ENCODE results near the gene PAX5.
"Not testable (repeated sequence)": the region's sequence is repeated elsewhere in the genome, so short reads cannot be mapped to it uniquely, and the experiment has no call there.

The PAX5 gene

DNA sequence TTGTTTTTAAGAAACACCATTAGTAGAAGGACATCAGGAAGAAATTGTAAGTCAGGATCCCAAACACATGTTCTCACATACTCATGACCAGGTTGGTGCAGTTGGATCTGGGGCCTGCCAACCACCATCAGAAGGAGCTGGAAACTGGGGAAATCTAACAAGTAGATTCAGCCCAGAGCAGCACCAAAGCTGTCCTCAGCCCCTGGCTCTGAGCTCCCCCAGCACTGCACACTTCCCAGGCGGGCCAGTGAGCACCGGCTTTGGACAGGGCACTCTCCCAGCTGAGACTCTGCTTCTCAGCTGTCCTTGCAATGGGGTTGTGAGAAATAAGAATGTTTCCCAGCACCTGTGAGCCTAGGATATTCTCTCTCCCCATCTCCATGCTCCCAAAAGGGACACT is 162.5 kb downstream of the PAX5 start:
- DNase-seq: no peak

DNA sequence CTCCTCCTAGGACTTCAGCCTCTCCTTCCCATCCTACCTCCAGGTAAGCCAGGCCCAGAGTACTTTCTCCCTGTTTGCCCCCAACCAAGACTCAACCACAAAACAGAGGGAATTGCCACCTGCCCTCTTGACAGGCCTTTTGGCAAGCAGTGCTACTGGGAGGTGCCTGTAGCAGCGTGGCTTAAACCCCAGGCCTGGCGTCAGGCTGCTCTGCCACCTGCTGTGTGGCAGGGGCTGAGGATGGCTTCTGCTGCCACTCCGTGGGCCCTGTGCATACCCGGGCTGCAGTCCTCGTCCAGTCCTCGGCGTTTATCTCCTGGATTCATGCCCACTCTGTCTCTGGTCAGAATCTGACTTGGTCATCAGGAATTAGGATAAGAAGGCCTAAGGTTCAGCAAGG is 163.1 kb downstream of the PAX5 start:
- DNase-seq: no peak

DNA sequence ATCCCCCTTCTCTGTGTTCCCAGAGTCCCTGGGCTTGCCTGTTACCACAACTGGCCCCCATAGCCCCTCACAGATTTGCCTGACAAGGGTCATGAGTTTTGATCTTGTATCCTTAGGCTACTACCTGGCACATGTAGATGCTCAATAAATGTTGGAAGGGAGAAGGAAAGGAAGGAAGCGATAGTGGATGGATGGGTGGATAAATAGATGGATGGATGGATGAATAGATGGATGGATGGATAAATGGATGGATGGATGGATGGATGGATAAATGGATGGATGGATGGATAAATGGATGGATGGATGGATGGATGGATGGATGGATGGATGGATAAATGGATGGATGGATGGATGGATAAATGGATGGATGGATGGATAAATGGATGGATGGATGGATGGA is 164.5 kb downstream of the PAX5 start:
- DNase-seq: not testable (repeated sequence)

DNA sequence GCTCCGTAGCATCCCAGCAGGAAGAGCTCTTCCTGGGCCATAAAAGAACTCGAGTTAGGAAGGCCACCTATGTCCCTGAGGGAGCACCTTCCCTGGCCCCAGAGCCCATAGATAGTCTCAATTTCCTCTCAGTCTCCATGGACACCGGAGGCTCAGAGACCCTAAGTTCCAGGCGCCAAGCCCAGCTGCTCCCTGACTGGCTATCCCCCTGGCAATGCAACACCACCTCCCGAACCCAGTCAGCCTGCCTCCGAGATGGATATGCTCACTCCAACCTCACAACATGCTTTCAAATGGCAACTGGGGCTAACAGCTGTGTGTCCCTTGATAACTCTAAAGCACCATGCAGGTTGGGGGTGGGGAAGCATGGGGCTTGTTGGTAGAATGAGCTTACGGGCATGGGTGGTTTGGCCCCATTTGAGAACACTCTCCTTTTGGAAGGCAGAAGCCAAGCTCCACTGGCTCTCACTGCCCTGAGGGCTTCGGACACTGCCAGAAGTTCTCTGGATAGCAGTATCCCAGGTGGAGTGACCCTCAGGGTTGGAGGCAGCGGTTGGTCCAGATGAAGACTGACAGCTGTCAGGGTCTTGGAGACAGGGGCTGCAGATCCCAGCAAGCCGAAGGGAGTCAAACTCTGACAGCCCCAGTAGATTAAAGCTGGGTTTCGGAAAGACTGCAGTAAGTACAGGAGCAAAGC is 165.3 kb downstream of the PAX5 start:
- DNase-seq: no peak

DNA sequence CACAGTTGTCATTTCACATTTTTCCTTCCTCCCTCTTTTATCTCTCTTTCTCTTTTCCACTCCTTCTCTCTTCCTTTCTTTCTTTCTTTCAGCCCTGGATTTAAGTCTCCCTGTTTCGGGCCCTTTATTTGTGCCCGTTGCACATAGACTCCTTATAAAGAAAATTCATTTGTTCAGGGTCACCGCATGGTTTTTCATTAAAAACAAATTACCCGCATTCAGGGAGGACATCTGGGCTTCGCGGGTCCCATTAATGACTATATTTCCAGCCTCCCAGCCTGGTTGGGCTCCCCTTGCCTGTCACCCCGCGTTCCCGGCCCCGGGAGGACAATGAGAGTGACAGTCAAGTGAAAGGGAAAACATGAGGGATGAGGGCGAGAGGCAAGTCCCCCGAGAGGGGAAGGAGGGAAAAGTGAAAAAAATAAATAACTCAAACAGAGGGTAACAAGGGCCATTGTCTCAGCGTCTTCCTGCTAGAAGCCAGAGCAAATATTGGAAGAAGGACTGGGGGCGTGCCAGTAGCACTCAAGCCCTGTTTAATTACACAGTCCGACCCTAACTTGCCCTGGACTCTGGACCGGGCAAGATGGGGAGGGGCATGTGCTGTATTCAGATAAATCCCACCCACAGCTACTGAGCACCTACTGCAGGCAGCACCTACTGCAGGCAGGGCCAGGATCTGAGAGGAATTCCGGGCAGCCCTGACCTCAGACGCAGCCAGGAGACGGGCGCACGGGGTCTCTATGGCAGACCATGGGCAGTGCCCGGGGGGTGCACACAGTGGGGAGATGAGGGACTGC is 166.2 kb downstream of the PAX5 start:
- no peak for DNase-seq

DNA sequence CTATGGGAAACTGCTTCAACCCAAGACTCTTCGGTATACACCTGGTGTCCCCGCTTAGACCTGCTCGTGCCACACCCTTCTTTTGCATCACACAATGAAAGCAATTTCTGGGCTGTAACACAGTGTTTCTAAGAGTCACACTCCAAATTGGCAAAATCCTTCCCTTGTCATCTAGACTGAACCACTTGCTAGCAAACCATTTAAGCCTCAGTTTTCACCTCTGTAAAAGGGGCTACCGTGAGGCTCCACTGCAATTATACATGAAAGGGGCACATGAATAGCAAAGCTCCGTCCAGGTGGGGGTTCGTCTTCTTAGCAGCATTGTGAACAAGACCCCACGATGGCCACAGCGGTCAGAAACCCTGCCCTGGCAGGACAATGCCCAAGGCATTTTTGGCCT is 166.8 kb downstream of the PAX5 start:
- no peak for DNase-seq

DNA sequence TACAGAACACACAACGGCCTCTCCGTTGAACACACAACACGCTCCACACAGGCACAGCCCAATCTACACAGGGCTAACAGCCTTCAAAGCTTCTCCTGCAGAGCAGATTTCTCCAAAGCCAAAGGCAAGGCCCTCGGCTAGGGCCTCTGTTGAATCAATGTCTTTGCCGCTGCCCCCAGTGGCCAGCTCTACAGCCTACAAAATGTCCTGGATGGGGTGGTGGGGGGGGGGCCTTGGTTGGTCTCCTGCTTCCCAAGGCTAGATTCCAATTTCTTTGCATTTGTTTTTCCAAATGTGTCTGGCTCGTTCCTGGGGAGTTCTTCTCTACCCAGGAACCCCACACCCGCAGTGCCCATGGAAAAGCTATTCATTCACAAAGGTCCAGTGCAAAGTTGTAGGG is 167.2 kb downstream of the PAX5 start:
- DNase-seq: no peak

DNA sequence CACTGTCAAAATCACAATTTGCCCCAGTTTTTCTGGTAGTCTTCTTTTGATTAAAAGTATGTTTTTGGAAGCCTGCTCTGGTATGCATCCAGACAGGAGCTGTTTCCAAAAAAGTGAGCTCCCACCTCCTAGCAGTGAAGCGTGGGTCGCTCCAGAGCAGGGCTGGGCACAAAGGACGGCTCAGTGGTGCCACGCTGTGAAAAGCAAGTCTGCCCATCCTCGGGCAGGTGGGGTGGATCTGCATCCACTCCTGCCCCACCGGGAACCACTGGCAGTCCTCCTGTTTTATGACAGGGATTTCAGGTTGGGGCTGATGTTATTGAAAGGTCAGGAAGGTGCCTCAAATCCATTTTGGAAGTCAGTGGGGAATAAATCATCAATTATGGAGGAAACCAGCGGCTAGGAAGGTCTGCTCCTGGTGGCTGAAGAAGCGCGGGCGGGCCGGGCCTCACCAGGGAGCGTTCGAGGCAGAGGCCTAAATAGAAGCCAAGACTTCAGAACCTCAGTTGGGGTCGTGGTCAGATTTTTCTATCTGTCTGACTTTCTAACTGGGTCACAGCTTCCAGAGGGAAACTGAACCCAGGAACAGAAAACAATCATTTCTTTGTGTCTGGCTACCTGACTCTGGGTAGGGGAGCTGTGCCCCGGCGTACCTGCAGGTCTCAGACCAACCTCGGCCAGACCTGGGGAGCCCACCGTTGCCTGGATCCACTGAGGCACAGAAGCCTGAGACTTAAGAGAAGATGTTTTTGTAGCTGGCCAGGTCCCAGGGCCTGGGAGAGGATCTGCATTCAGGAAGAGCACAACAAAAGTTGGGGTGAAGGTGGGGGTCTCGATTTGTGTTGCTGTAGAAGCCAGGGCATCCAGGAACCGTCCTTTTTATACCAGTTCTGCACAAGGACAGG is 168.1 kb downstream of the PAX5 start:
- DNase-seq: no peak

DNA sequence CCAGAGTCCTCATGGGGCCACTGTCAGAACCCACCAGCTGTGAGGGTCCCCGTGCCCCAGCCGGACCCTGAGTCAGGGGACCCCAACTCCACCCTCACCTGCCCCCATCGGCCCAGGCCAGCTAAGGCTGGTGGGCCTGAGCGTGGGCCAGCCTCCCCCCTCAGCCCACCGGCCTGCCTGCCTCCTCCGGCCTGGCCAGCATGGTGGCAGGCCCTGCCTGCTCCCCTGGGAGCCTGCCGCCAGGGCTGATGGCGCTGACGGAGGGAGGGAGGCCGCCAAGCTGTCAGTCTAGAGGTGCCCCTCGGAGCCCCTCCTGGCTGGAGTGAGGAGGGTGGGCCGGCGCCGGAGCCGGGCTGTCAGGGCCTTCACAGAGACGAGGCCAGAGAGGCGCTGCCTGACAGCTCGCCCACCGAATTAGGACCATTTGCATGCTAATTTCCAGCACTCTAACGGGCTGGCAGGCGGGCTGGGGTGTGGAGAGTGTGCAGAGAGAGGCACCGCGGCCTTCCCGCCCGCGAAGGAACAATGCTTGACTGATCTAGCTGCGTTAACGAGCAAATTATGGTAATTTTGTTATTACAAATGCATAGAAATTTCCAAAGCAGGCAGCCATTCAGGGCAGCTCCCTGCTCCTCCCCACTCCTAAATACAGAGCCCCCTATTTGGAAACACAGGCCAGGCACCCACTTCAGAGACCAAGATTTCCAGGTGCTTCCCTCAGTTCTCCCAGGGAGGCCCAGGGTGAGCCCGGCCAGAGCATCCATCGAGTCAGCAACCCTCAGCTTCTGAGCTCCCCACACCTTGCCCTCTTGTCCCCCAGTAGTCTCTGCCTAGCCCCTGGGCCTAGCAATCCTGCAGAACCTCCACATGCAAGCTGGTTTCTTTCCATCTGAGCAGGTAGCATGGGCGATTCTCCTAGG is 169.3 kb downstream of the PAX5 start:
- no peak for DNase-seq

DNA sequence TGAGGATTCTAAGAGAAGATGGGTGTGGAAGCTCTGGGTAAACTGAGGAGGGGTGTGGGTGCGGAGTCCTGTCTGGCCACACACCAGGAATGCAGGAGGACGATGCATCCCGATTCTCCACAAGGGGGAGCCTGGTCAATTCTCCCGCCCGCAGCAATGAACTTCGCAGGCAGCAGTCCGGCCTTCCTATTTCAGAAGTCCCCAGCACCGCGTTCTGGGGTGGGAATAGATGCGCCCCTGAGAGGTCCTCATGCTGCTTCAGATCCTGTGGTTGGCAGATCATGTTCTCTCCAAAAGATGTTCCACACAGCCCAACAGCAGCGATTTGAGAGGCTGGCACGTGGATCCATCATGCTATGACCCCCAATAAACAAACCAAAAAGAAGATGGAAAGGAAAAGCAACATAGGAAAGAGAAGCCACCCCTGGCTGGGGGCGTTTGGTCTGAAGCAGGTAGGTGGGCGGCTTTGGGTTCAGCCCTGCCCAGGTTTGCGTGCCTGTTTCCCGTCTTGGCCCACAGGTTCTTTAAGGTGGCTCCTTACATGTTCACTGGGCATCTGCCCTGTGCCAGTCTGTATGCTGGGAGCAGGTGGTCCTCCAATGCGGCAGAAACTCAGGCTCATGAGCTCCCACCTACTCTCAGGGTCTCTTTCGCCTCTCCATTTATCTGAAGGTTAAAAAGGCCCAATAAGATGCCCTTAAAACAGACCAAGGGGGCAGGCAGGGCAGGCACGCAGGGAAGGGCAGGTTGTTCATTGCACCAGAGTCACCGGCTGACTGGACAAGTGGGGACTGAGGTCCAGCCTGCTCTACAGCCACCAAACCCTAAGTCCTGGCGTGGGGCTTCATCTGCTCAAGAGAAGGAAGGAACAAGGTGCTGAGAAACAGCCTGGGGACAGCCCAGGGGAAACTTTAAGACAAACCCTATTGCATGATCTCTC is 171.6 kb downstream of the PAX5 start:
- no peak for DNase-seq

DNA sequence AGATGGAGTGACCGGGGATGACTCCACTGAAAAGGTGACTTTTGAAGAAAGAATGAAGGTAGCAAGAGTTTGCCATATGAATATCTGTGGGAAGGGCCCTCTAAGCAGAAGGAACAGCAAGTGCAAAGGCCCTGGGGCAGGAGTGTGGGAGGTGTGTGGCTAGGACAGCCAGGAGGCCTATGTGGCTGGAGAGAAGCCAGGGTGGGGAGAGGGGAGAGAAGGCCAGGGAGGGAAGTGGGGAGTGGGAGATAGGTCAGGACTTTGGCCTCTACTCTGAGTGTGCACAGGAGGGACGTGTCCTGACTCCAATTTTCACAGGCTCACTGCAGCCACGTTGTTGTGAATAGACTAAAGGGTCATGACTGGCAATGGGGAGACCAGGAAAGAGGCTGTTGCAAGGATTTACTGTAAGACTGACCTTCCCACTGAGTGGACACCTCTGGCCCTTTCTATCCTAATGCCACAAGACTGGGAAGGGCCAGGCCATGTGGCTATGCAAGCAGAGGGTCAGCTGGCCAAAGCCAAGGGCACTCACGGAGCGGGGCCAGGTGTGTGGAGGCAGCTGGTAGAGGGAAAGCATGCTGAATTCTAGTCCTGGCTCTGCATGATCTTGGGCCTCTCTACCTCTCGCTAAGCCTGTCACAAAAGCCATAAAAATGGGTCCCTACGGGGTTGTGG is 172.4 kb downstream of the PAX5 start:
- no peak for DNase-seq

DNA sequence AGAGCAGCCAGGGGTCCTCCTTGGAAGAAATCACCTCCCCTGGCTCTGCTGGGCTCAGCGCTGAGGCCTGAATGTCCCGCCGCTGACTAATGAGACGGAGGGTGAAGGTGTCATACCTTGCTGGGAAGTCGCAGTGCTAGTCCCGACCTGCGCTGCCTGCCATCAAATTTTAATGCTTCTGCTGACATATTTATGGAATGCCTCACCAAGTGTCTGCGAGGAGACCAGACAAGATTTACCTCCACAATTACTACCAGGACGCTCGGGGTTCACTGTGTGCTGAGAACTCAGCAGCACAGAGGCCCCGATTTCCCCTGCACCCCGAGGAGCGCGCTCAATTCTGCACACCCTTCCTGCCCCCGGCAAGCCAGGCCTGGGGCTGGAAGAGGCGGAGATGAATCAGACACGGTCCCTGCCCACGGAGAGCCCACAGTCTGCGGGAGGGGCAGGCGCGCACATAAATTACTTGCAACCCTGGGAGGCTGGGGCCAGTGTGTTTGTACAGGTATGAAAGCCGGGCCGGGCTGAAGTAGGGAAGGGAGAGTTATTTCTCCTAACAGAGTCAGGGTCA is 175.2 kb downstream of the PAX5 start:
- no peak for DNase-seq

DNA sequence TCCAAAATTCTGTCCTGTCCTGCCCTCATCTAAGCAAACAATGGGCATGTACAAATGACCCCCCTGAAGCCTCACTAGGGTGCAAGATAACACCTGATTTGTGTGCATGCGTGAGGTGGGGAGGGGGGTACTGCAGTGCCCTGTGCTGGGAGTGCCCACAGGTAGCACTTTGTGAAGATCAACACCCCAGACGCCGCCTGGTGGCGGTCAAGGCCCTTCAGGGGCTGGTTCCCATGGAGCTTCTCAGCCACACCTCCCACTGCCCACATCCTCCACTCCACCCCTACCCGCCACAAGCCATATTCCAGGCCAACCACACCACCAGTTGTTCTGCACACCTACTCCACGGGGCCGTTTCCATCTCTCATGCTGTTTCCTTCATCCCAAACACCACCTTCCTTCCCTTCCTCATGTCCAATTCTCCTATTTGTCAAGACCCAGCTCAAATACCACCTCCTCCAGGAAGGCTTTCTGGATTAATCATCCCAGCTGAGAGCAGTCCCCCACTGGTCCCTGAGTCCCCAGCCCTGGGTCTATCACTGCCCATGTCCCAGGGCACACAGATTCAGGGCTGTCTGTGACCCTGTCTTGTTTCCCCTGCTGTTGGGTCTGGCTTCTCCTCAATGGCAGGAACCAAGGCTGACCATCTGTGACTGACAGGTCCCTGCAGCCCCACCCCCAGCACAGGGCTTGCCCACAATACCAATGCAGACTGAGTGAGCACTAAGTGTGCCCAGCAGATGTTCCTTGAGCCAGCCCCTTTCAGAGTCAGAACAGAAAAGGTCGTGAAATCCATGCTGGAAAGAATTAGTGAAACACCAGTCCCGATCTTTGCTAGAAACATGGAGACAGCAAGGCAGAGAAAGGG is 178.4 kb downstream of the PAX5 start:
- no peak for DNase-seq

DNA sequence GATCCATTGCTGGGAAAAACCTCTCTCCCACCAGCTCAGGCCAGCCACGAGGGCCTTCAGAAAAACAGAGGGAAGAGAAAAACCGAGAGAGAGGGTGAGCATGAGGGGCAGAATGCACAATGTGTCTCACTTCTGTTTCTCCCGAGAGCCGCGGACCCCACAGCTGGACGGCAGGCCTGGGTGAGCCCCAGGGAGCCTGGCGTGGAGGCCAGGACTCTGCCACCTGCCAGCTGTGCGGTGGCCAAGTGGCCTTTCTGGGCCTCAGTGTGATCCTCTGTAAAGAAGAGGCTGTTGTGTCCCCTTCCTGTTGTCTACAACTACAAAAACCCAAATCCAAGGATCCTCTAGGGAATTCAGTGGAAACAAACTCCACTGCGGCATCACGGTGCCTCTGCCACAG is 179.3 kb downstream of the PAX5 start:
- DNase-seq: no peak

DNA sequence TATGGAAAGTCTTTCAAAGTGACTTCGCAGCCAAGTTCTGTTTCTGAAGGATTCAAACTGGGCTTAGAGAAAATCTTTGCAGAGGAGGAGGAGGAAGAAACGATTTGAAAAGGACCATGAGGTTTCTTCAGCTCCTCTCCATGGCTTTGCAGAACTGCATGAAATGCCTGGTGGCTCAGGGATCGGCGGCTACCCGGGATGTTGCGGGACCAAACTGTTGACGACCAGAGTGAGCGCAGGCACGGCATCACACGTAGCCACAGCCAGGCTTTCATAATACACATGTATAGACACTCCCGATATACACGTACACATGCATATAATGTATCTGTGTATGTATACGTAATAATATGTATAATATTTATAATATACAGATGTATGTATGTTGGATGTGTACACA is 180.0 kb downstream of the PAX5 start:
- DNase-seq: no peak

DNA sequence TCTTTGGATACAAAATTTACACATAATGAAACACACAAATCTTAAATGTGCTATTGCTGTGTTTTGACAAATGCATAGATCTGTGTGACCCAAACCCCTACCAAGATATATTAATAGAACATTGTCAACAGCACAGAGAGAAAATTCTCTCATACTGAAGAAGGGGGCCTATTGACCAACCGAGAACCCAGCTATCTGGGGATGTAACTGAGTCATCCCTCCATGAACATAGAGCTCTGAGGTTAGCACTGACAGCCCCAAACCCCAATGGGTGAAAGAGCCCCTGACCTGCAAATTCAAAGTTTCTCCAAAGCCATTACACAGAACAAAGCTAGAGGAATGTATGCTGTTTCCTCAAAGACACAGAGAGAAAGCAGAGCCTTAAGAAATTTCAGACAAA is 180.8 kb downstream of the PAX5 start:
- DNase-seq: no peak

DNA sequence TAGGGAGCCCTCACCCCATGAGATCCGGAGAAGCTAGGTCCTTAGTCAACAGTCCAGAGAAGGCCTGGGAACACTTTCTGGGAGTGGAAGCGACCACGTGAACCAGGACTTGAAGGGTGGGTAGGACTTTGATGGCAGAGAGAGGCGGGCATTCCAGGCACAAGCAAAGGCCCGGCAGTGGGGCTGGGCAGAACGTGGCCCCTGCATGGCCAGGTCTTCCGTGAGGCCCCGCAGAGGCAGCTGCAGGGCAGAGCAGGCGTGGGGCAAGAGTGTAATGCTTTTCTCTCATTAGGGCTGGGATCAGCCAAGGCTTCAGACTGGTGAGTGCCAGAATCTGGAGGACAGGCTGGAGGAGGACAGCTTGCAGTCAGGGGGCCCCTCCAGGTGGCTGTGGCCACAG is 184.1 kb downstream of the PAX5 start:
- no peak for DNase-seq

DNA sequence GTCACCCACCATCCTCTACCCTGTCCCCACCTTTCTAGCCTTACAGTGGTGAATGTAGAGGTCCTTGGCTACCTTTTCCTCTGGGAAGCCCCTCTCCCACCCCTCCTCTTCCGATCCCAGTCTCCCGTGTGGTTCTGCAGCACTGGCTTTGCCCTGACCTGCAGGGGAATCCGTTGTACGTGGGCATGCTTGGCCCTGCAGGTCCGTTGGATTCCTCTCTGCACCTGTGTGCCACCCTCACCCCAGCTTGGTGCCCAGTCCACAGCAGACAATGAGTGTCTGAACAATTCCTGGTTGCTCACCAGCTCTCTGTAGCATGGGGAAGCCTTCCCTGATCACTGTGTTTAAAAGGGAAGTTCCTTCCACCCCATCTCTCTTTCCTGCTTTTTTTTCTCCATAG is 185.1 kb downstream of the PAX5 start:
- no peak for DNase-seq

Measured in amniotic stem cell (primary cell).